GM19328 (cell line): ENCODE measurements around the gene RFC2.
"Not testable (repeated sequence)": the region's sequence is repeated elsewhere in the genome, so short reads cannot be mapped to it uniquely, and the experiment has no call there.

Experiments
- ATAC-seq: cut with Tn5 transposase; IDR thresholded peaks from one replicate; pipeline ENCODE4 v1.9.1; 2021; ENCODE audit warnings: mild to moderate bottlenecking, moderate library complexity; ENCODE audit not compliant: unreplicated experiment

The RFC2 gene

GRCh38 chr7:74220229-74220628, 34.0 kb downstream of the RFC2 start:
- ATAC-seq = no peak

DNA sequence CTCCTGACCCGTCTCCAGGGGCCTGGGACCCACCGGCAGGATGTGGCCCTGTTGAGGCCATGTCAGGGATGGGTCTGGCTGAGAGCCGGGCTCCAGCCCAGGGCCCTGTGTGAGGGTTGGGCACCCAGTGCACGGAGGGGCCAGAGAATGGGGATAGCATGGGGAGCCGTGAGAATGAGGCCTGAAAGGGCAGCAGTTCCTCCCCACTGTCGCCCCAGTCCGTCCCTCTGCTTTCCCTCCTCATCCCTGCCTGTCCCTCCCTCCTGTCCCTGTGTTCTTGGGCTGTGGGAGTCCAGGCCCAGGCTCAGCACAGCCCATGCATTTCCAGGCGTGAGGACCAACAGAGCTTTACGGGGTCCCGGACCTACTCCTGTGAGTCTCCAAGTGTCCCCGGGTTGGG, 34.8 kb downstream of the RFC2 start:
- ATAC-seq = no peak

DNA sequence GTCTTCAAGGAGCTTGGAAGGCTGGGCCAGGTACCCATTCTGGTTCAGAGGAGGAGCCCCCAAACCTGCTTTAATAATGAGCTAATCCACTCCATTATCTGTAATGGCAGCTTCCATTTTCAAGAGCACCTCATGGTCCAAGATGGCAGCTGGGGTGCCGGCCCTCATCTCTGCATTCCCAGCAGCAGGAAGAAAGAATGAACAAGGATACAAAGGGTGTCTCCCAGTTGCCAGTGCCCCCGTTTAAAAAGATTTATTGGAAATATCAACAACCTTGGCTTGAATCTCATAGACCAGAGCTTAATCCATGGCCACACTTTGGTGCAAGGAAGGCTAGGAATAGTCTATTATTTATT, 35.9 kb downstream of the RFC2 start:
- ATAC-seq = no peak

- no peak for ATAC-seq
These were observed 36.5 kb downstream of the RFC2 start for GRCh38 chr7:74217455-74218342.

- ATAC-seq = no peak
These were observed 37.8 kb downstream of the RFC2 start for GRCh38 chr7:74216361-74216761.

- ATAC-seq = no peak
These were observed 38.3 kb downstream of the RFC2 start for GRCh38 chr7:74215921-74216320.

- no peak for ATAC-seq
These were observed 39.2 kb downstream of the RFC2 start for GRCh38 chr7:74214816-74215630.

- no peak for ATAC-seq
These were observed 41.5 kb downstream of the RFC2 start for GRCh38 chr7:74212661-74213060.

DNA sequence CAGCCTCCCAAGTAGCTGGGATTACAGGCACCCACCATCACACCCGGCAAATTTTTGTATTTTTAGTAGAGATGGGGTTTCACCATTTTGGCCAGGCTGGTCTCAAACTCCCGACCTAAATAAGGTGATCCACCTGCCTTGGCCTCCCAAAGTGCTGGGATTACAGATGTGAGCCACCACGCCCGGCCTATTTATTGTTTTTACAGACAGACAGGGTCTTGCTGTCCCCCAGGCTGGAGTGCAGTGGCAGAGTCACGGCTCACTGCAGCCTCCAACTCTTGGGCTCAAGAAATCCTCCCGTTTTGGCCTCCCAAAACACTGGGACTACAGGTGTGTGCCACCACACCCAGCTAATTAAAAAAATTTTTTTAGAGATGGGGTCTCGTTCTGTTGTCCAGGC, 46.0 kb downstream of the RFC2 start:
- not testable (repeated sequence) for ATAC-seq

DNA sequence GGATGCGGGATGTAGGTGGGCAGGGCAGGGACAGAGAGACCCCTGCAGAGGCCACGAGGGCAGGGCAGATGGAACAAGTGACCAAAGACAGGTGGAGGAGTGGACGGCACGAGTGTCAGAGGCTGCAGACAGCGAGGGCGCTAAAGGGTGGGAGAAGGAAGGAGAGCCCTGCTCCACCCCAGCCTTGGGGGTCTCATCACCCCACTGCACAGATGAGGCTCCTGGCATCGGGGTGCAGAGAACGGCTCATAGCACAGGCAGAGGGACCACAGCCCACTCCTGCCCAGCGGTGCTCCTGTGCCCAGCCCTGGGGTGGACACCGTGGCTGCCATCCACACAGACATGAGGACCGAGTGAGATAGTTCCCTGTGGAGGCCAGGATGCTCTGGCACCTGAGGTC, 46.6 kb downstream of the RFC2 start:
- no peak for ATAC-seq

GRCh38 chr7:74206589-74207120, 47.5 kb downstream of the RFC2 start:
- no peak for ATAC-seq

GRCh38 chr7:74206052-74206451, 48.1 kb downstream of the RFC2 start:
- not testable (repeated sequence) for ATAC-seq

GRCh38 chr7:74203956-74204618, 50.1 kb downstream of the RFC2 start:
- no peak for ATAC-seq

DNA sequence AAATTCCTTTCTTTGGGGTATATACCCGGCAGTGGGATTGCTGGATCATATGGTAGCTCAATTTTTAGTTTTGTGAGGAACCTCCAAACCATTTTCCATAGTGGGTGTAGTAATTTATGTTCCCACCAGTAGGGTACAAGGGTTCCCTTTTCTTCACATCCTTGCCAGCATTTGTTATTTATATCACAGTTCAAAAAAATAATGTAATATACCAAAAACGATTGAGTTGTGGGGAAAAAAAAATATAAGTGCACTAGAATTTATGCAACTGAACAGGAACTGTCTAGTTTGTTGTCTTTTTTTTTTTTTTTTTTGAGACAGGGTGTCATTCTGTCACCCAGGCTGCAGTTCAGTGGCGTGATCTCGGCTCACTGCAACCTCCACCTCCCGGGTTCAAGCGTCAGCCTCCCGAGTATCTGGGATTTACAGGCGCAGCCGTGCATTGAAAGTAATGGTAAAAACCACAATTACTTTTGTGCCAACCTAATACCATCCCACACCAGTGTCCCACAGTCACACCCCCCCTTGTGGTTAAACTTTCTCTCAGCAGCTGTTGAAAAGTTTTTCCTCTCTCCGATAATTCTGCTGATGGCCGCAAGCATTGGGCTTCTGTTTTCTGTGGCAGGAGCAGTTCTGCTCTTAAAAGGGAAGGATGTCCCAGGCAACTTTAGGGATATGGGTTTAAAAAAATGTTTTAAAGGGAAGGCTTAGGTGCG, 51.2 kb downstream of the RFC2 start:
- ATAC-seq = no peak

DNA sequence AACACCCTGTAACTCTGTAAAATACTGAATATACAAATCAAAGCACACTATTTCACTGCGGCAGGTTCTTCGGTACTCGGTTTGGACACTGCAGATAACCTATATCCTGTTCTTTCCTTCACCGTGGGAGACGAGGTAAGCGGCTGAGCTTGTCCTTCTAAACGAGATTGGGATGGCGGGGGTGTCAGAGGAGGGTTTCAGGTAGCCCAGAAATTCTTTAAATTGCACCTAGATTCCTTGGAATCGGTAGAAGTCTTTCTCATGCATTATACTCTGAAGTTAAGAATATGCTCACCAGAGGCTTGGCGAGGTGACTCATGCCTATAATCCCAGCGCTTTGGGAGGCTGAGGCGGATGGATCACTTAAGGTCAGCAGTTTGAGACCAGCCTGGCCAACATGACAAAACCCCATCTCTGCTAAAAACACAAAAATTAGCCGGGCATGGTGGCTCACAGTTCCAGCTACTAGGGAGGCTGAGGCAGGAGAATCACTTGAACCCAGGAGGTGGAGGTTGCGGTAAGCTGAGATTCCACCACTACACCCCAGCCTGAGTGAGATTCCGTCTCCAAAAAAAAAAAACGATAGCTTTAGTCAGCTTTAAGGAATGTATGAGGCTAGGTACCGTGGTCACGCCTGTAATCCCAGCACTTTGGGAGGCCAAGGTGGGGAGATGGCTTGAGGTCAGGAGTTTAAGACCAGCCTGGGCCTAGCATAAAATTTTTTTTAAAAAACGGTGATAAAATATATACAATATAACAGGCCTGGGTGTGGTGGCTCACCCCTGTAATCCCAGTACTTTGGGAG, 54.4 kb downstream of the RFC2 start:
- no peak for ATAC-seq

- ATAC-seq = no peak
These were observed 56.6 kb downstream of the RFC2 start for GRCh38 chr7:74197449-74198124.

- not testable (repeated sequence) for ATAC-seq
These were observed 58.1 kb downstream of the RFC2 start for GRCh38 chr7:74195968-74196654.

GRCh38 chr7:74195139-74195860, 58.9 kb downstream of the RFC2 start:
- not testable (repeated sequence) for ATAC-seq
